K562 (cell line): Measurements from ENCODE around the gene ZSWIM4. TPM values are rescaled to one million over a fixed set of nuclear protein-coding genes. Genes with fewer than 3 reads are reported as not detected.
A peak's percentile ranks its signal among the peaks of the same experiment; 100 is the strongest.

Source experiments
- ARNT ChIP-seq, 2 experiments: fragments of 450-650 bp; IDR thresholded peaks; 2 replicates each; pipeline ENCODE4 v1.6.1; 2016; ENCODE audit warnings: mild to moderate bottlenecking in 1 of 2
- E2F8 ChIP-seq: fragments of 450-650 bp; IDR thresholded peaks from 2 replicates; pipeline ENCODE4 v1.7.1; 2018; ENCODE audit warnings: mild to moderate bottlenecking, low read depth; ENCODE audit not compliant: partially characterized antibody
- HEY1 ChIP-seq: fragments of 250-450 bp; sonication (Bioruptor Pico); IDR thresholded peaks from 2 replicates; pipeline ENCODE4 v1.5.0; 2020; ENCODE audit warnings: mild to moderate bottlenecking, moderate library complexity, borderline replicate concordance
- MAFF ChIP-seq: IDR thresholded peaks from 2 replicates; pipeline ENCODE4 v1.6.1; 2012; ENCODE audit warnings: low read length, improper control_type of control experiment
- NRF1 ChIP-seq, 2 experiments: fragments of 450-650 bp; IDR thresholded peaks in 1 of 2; conservative IDR thresholded peaks in 1 of 2; 2 replicates each; pipeline ENCODE4 v1.6.1; 2014; ENCODE audit warnings: mild to moderate bottlenecking in 2 of 2
- RREB1 ChIP-seq: fragments of 250-450 bp; sonication (Bioruptor Pico); IDR thresholded peaks from 2 replicates; pipeline ENCODE4 v1.4.0; 2020
- SMAD3 ChIP-seq: fragments of 450-650 bp; formaldehyde crosslinking; conservative IDR thresholded peaks from 2 replicates; pipeline ENCODE4 v1.4.0; 2020; ENCODE audit warnings: mild to moderate bottlenecking
- SUPT5H ChIP-seq: fragments of 450-650 bp; IDR thresholded peaks from 2 replicates; pipeline ENCODE4 v1.6.1; 2016
- TBP ChIP-seq: optimal IDR thresholded peaks from 2 replicates; pipeline ENCODE3; 2011; ENCODE audit warnings: low read depth, low read length, improper control_type of control experiment
- TCF7 ChIP-seq: sonication (generic); IDR thresholded peaks from 2 replicates; pipeline ENCODE4 v1.6.1; 2016; ENCODE audit warnings: antibody characterized with exemption, borderline replicate concordance
- USF2 ChIP-seq: sonication (generic); formaldehyde crosslinking; IDR thresholded peaks from 2 replicates; pipeline ENCODE4 v1.5.0; 2020; ENCODE audit warnings: missing genetic modification reagents
- XRCC5 ChIP-seq: fragments of 200-400 bp; formaldehyde crosslinking; IDR thresholded peaks from 2 replicates; pipeline ENCODE4 v1.6.1; 2017; ENCODE audit warnings: low read depth, mild to moderate bottlenecking, low read length
- ZBTB5 ChIP-seq: fragments of 450-650 bp; IDR thresholded peaks from 2 replicates; pipeline ENCODE4 v1.6.1; 2017; ENCODE audit warnings: antibody characterized with exemption
- ZNF586 ChIP-seq: fragments of 450-650 bp; formaldehyde crosslinking; conservative IDR thresholded peaks from 2 replicates; pipeline ENCODE4 v1.4.0; 2020; ENCODE audit warnings: mild to moderate bottlenecking, moderate library complexity
- ZNF75A ChIP-seq: fragments of 450-650 bp; formaldehyde crosslinking; IDR thresholded peaks from 2 replicates; pipeline ENCODE4 v1.4.0; 2020; ENCODE audit warnings: mild to moderate bottlenecking
- ZNF778 ChIP-seq: fragments of 450-650 bp; formaldehyde crosslinking; IDR thresholded peaks from 2 replicates; pipeline ENCODE4 v1.4.0; 2020; ENCODE audit warnings: mild to moderate bottlenecking, moderate library complexity
- ZSCAN32 ChIP-seq: fragments of 450-650 bp; formaldehyde crosslinking; IDR thresholded peaks from 2 replicates; pipeline ENCODE4 v1.4.0; 2020; ENCODE audit warnings: mild to moderate bottlenecking, moderate library complexity
- polyA plus RNA-seq, 8 experiments: library from polyadenylated mRNA; depleted of rRNA in 4 of 8; stranded (reverse) in 5 of 8; unstranded in 3 of 8; fragments of >200 nt; fragmentation: Nextera tagmentation in 2 of 8; fragmentation: Illumina TruSeq in 1 of 8; extraction: Ambion mirVana in 2 of 8; extraction: Trizol in 1 of 8; gene quantifications; 2 replicates each; pipeline versions ENCODE4 v1.2.1 to v1.2.3, GENCODE V29; 2011 to 2014; ENCODE audit warnings: inconsistent platforms in 1 of 8, missing spikeins in 1 of 8
- total RNA-seq, 7 experiments: library from RNA; depleted of rRNA in 6 of 7; stranded (reverse); fragments of >200 nt in 6 of 7; fragmentation: Illumina TruSeq in 2 of 7; extraction: Trizol in 2 of 7; gene quantifications; 2 replicates each; pipeline versions ENCODE4 v1.2.1 to v1.2.3, GENCODE V29; 2011 to 2021; ENCODE audit warnings: low replicate concordance in 1 of 7

The ZSWIM4 gene
- total and polyA plus RNA-seq, 9 of the 15 experiments (the other 6 are each of a cell fraction or from before 2014, with no cell fraction given) = 0.25 to 3.7 (median 0.79) TPM; not detected in 2

- TF ChIP-seq ZBTB5 (no peak), NRF1 (conservative IDR thresholded peaks at IDR 0.05 in 1 of 2, IDR thresholded peaks at IDR 0.05 in 1 of 2) (no peak; a peak in 3 of 4 replicates), USF2 (CRISPR knock-in tag) (no peak), ZNF778 (CRISPR knock-in tag) (no peak), XRCC5 (peak; percentile 80), ARNT (IDR thresholded peaks at IDR 0.05) (peak in 1 of 2 experiments; percentile 24; a peak in 1 of 4 replicates), MAFF (no peak), TCF7 (no peak), E2F8 (no peak), TBP (no peak), HEY1 (no peak), SMAD3 (CRISPR knock-in tag) (no peak), ZNF75A (CRISPR knock-in tag) (no peak), ZNF586 (no peak), RREB1 (CRISPR knock-in tag) (no peak), SUPT5H (peak; percentile 46; the same call in 1 of the 2 replicates), ZSCAN32 (CRISPR knock-in tag) (no peak)
These were observed 66.7 kb downstream of the ZSWIM4 start (continued) for GRCh38 chr19:13861714-13862531.
